Measurements from ENCODE around the gene SLC15A5. TPM values are rescaled to one million over a fixed set of nuclear protein-coding genes. Genes with fewer than 3 reads are reported as not detected.

SLC15A5 gene
- total RNA-seq, 4 donors from 2014 or later, result not detected

GRCh38 chr12:16285586-16285985 is 8.1 kb upstream of the SLC15A5 start:
- Histone ChIP-seq H3K4me3 (no peak overlapping the region), H3K4me1 (no peaks in the 10 kb centered on the region), H3K36me3 (no peaks in the 10 kb centered on the region), H3K27ac (no peak overlapping the region), H3K27me3 (no peaks in the 10 kb centered on the region), H3K9me3 (no peaks in the 10 kb centered on the region)
- no peak for DNase-seq
- TF ChIP-seq CTCF (IDR thresholded peaks at IDR 0.05 in 4 of 5, conservative IDR thresholded peaks at IDR 0.05 in 1 of 5), result no peak
- TF ChIP-seq POLR2A (IDR thresholded peaks at IDR 0.05), result no peak
- in situ Hi-C loops (cut with MboI; ENCODE audit: low sequenced_read_pairs in 4 of 4), result no loop called here
- intact Hi-C loops (cut with DNase I; ENCODE audit: low total_unique reads), result no loop called here
- ATAC-seq, result no peak

GRCh38 chr12:16282978-16283377 is 5.5 kb upstream of the SLC15A5 start:
- in situ Hi-C loops (cut with MboI; ENCODE audit: low sequenced_read_pairs in 4 of 4), result no loop called here
- no peaks in the 10 kb centered on the region for H3K36me3 ChIP-seq
- H3K27ac ChIP-seq, result no peak overlapping the region
- H3K9me3 ChIP-seq, result no peaks in the 10 kb centered on the region
- DNase-seq (no peak), ATAC-seq (no peak)
- intact Hi-C loops (cut with DNase I; ENCODE audit: low total_unique reads), result no loop called here
- H3K4me1 ChIP-seq, result no peaks in the 10 kb centered on the region
- no peak overlapping the region for H3K4me3 ChIP-seq
- no peak for TF ChIP-seq CTCF (IDR thresholded peaks at IDR 0.05 in 4 of 5, conservative IDR thresholded peaks at IDR 0.05 in 1 of 5)
- TF ChIP-seq POLR2A (IDR thresholded peaks at IDR 0.05), result no peak
- no peaks in the 10 kb centered on the region for H3K27me3 ChIP-seq

- in situ Hi-C loops (cut with MboI; ENCODE audit: low sequenced_read_pairs in 4 of 4), result no loop called here
- TF ChIP-seq POLR2A (IDR thresholded peaks at IDR 0.05), result no peak
- no peak for TF ChIP-seq CTCF (IDR thresholded peaks at IDR 0.05 in 4 of 5, conservative IDR thresholded peaks at IDR 0.05 in 1 of 5)
- ATAC-seq, result no peak
- intact Hi-C loops (cut with DNase I; ENCODE audit: low total_unique reads), result no loop called here
- DNase-seq, result no peak
- H3K27ac ChIP-seq, result no peak overlapping the region
- no peaks in the 10 kb centered on the region for H3K9me3 ChIP-seq
- H3K4me3 ChIP-seq, result no peak overlapping the region
- H3K4me1 ChIP-seq, result no peaks in the 10 kb centered on the region
- H3K27me3 ChIP-seq, result no peaks in the 10 kb centered on the region
- H3K36me3 ChIP-seq, result no peaks in the 10 kb centered on the region
These were observed 4.6 kb upstream of the SLC15A5 start for GRCh38 chr12:16282081-16282480.

GRCh38 chr12:16281157-16281556 is 3.7 kb upstream of the SLC15A5 start:
- Histone ChIP-seq H3K4me1 (no peaks in the 10 kb centered on the region), H3K27ac (no peak overlapping the region), H3K27me3 (no peaks in the 10 kb centered on the region), H3K9me3 (no peaks in the 10 kb centered on the region), H3K4me3 (no peak overlapping the region), H3K36me3 (no peaks in the 10 kb centered on the region)
- in situ Hi-C loops (cut with MboI; ENCODE audit: low sequenced_read_pairs in 4 of 4) (no loop called here), intact Hi-C loops (cut with DNase I; ENCODE audit: low total_unique reads) (no loop called here)
- TF ChIP-seq POLR2A (IDR thresholded peaks at IDR 0.05), result no peak
- TF ChIP-seq CTCF (IDR thresholded peaks at IDR 0.05 in 4 of 5, conservative IDR thresholded peaks at IDR 0.05 in 1 of 5), result no peak
- DNase-seq (no peak), ATAC-seq (peak; percentile 61 to 63)

GRCh38 chr12:16272222-16272621 is 5.3 kb downstream of the SLC15A5 start:
- Histone ChIP-seq H3K27ac (no peak overlapping the region), H3K36me3 (no peaks in the 10 kb centered on the region)
- intact Hi-C loops (cut with DNase I; ENCODE audit: low total_unique reads), result no loop called here

More at GRCh38 chr12:16272222-16272621, 5.3 kb downstream of the SLC15A5 start:
- no peaks in the 10 kb centered on the region for H3K9me3 ChIP-seq
- H3K27me3 ChIP-seq, result no peaks in the 10 kb centered on the region
- DNase-seq, result no peak
- in situ Hi-C loops (cut with MboI; ENCODE audit: low sequenced_read_pairs in 4 of 4), result loop anchor here in 1 of 4 donors (25.0 kb wide), 1 partner anchor 110 kb away; no protein-coding TSS in a partner anchor
- no peak for TF ChIP-seq POLR2A (IDR thresholded peaks at IDR 0.05)
- no peak for TF ChIP-seq CTCF (IDR thresholded peaks at IDR 0.05 in 4 of 5, conservative IDR thresholded peaks at IDR 0.05 in 1 of 5)
- no peaks in the 10 kb centered on the region for H3K4me1 ChIP-seq
- no peak for ATAC-seq
- H3K4me3 ChIP-seq, result no peak overlapping the region

All from gastrocnemius medialis (tissue), 4 donors.